ENCODE data around the gene PGRMC2.

- no peak for TF ChIP-seq POLR2A (IDR thresholded peaks at IDR 0.05)
- TF ChIP-seq CTCF (IDR thresholded peaks at IDR 0.05): no peak
Measured at GRCh38 chr4:128232719-128233118, 54.9 kb downstream of the PGRMC2 start.
